Glutamatergic neuron (in vitro differentiated cells): ENCODE measurements around the gene BIRC5. TPM values are rescaled to one million over a fixed set of nuclear protein-coding genes. Genes with fewer than 3 reads are reported as not detected.

Experiments used
- total RNA-seq: library from RNA; stranded (reverse); fragmentation: NEBNext Ultra II Directional; extraction: Animal tissue kit (Norgen Biotek cat#: 25700); gene quantifications from one replicate; pipeline ENCODE4 v1.2.1, GENCODE V29; 2021; ENCODE audit not compliant: unreplicated experiment

BIRC5 gene
- total RNA-seq, 1 donor from 2014 or later: 14.5 TPM

Other genes with a start within 250 kb of the BIRC5 start
- gene TMC6, start 85.5 kb upstream of the BIRC5 start, total RNA-seq: 1.1 TPM
- not detected for gene TMC8, start 83.5 kb upstream of the BIRC5 start, total RNA-seq
- gene C17orf99, start 67.9 kb upstream of the BIRC5 start, total RNA-seq: not detected
- 3.2 TPM for gene SYNGR2, start 45.7 kb upstream of the BIRC5 start, total RNA-seq
- gene TK1, start 27.2 kb upstream of the BIRC5 start, total RNA-seq: 2.5 TPM
- gene AFMID, start 26.9 kb upstream of the BIRC5 start, total RNA-seq: 29.9 TPM
- not detected for gene TMEM235, start 17.4 kb downstream of the BIRC5 start, total RNA-seq
- 3.1 TPM for gene SOCS3, start 145.8 kb downstream of the BIRC5 start, total RNA-seq
- 50.2 TPM for gene PGS1, start 164.4 kb downstream of the BIRC5 start, total RNA-seq